GM10248 (cell line): ENCODE data around the gene OSBPL10.

Experiments
- CTCF ChIA-PET: fragments of 300-600 bp; sonication (Branson Sonifier 250); formaldehyde crosslinking; extraction: SDS; loops from one replicate; lab custom pipeline; 2021; ENCODE audit warnings: antibody characterized with exemption; lab: Yijun Ruan, JAX
- POLR2A ChIA-PET: fragments of 350-650 bp; sonication (Branson Sonifier 250); formaldehyde crosslinking; extraction: SDS; loops from one replicate; lab custom pipeline; 2020; ENCODE audit warnings: antibody characterized with exemption; lab: Yijun Ruan, JAX
- DNase-seq: peaks from one replicate; pipeline ENCODE4 v3.0.0; 2012; ENCODE audit errors: extremely low spot score
- CTCF ChIP-seq: IDR thresholded peaks from 2 replicates; pipeline ENCODE4 v1.5.1; 2012; ENCODE audit warnings: mild to moderate bottlenecking, low read depth; ENCODE audit errors: extremely low read depth, missing control alignments, control extremely low read depth

OSBPL10 gene

GRCh38 chr3:31755926-31756658 is 225.0 kb downstream of the OSBPL10 start:
- no peak for DNase-seq
- no peak for TF ChIP-seq CTCF
- CTCF ChIA-PET, result no interaction called here

GRCh38 chr3:31754575-31755278 is 226.3 kb downstream of the OSBPL10 start:
- TF ChIP-seq CTCF, result no peak
- CTCF ChIA-PET, result interaction anchor here (1.2 to 1.7 kb wide), 3 partner anchors 12 to 15 kb away, joined by 3 to 8 read pairs (median 3); no protein-coding TSS in a partner anchor
- POLR2A ChIA-PET, result no interaction called here
- DNase-seq, result no peak

More at GRCh38 chr3:31755926-31756658, 225.0 kb downstream of the OSBPL10 start:
- POLR2A ChIA-PET, result no interaction called here

- ChIA-PET POLR2A (no interaction called here), CTCF (interaction anchor here (0.7 to 1.6 kb wide), 3 partner anchors 11 to 52 kb away, joined by 3 to 5 read pairs (median 4); no protein-coding TSS in a partner anchor)
- no peak for TF ChIP-seq CTCF
- no peak for DNase-seq
These were observed 228.0 kb downstream of the OSBPL10 start for GRCh38 chr3:31753050-31753425.

- POLR2A ChIA-PET, result no interaction called here
- no peak for TF ChIP-seq CTCF
- CTCF ChIA-PET, result interaction anchor here (0.7 to 1.6 kb wide), 4 partner anchors 10 to 53 kb away, joined by 3 to 5 read pairs (median 4); no protein-coding TSS in a partner anchor
- DNase-seq, result no peak
These were observed 228.6 kb downstream of the OSBPL10 start for GRCh38 chr3:31752305-31753049.

GRCh38 chr3:31750341-31750740 is 230.7 kb downstream of the OSBPL10 start:
- TF ChIP-seq CTCF, result no peak
- ChIA-PET CTCF (interaction anchor here (1.2 kb wide), 1 partner anchor 15 kb away, joined by 3 read pairs; no protein-coding TSS in a partner anchor), POLR2A (no interaction called here)
- DNase-seq, result no peak

- POLR2A ChIA-PET, result no interaction called here
- TF ChIP-seq CTCF, result no peak
- DNase-seq, result no peak
- CTCF ChIA-PET, result interaction anchor here (1.2 to 1.3 kb wide), 2 partner anchors 13 to 54 kb away, joined by 3 read pairs; no protein-coding TSS in a partner anchor
These were observed 232.1 kb downstream of the OSBPL10 start for GRCh38 chr3:31748933-31749295.
